ENCODE results near the gene FBXO42.

The FBXO42 gene

GRCh38 chr1:16235347-16235746, 116.9 kb downstream of the FBXO42 start:
- Histone ChIP-seq H2BK5ac (ENCODE audit: low read length) (no peak overlapping the region), H3K56ac (ENCODE audit: low read length) (no peak overlapping the region), H3K4me3 (ENCODE audit: low read length) (no peak overlapping the region), H2AK5ac (ENCODE audit: low read length) (no peak overlapping the region), H2BK120ac (ENCODE audit: low read depth, low read length) (no peak overlapping the region), H3K79me2 (ENCODE audit: control insufficient read depth, insufficient read depth, low read length) (no peaks in the 10 kb centered on the region), H3K36me3 (ENCODE audit: control insufficient read depth, insufficient read depth, low read length) (no peaks in the 10 kb centered on the region), H3K9ac (ENCODE audit: low read length) (no peak overlapping the region), H4K5ac (ENCODE audit: low read length) (no peak overlapping the region), H3K4me2 (ENCODE audit: low read length) (no peak overlapping the region), H3K79me1 (ENCODE audit: low read length) (no peaks in the 10 kb centered on the region), H2BK15ac (replicated peaks; ENCODE audit: low read depth) (no peak overlapping the region), H3K23ac (ENCODE audit: low read length) (no peak overlapping the region), H4K8ac (ENCODE audit: low read depth, low read length) (no peak overlapping the region), H3K18ac (ENCODE audit: low read length) (no peak overlapping the region), H3K4me1 (ENCODE audit: control insufficient read depth, low read depth, low read length) (no peaks in the 10 kb centered on the region), H3K27me3 (ENCODE audit: insufficient read depth, low read length, poor library complexity) (no peaks in the 10 kb centered on the region), H3K4ac (ENCODE audit: low read depth, low read length) (no peak overlapping the region), H3K27ac (ENCODE audit: low read depth, low read length) (no peak overlapping the region)
- WGBS (ENCODE audit: extremely low coverage, insufficient coverage, low lambda C conversion rate): no CpG with 5 or more reads among the region's 2 CpGs
- DNase-seq: no peak

- no peak overlapping the region for H2AK5ac ChIP-seq (ENCODE audit: low read length)
- no peak overlapping the region for H3K18ac ChIP-seq (ENCODE audit: low read length)
- H3K27ac ChIP-seq (ENCODE audit: low read depth, low read length): no peak overlapping the region
- H4K8ac ChIP-seq (ENCODE audit: low read depth, low read length): no peak overlapping the region
- WGBS (ENCODE audit: extremely low coverage, insufficient coverage, low lambda C conversion rate): no CpG with 5 or more reads among the region's 8 CpGs
- H3K79me1 ChIP-seq (ENCODE audit: low read length): no peaks in the 10 kb centered on the region
- no peaks in the 10 kb centered on the region for H3K4me1 ChIP-seq (ENCODE audit: control insufficient read depth, low read depth, low read length)
- no peaks in the 10 kb centered on the region for H3K36me3 ChIP-seq (ENCODE audit: control insufficient read depth, insufficient read depth, low read length)
- no peak for DNase-seq
- no peak overlapping the region for H3K9ac ChIP-seq (ENCODE audit: low read length)
- H3K23ac ChIP-seq (ENCODE audit: low read length): no peak overlapping the region
- no peaks in the 10 kb centered on the region for H3K79me2 ChIP-seq (ENCODE audit: control insufficient read depth, insufficient read depth, low read length)
- no peaks in the 10 kb centered on the region for H3K27me3 ChIP-seq (ENCODE audit: insufficient read depth, low read length, poor library complexity)
- no peak overlapping the region for H3K4me3 ChIP-seq (ENCODE audit: low read length)
- no peak overlapping the region for H2BK15ac ChIP-seq (replicated peaks; ENCODE audit: low read depth)
- no peak overlapping the region for H3K4ac ChIP-seq (ENCODE audit: low read depth, low read length)
- H3K4me2 ChIP-seq (ENCODE audit: low read length): no peak overlapping the region
- no peak overlapping the region for H4K5ac ChIP-seq (ENCODE audit: low read length)
- no peak overlapping the region for H3K56ac ChIP-seq (ENCODE audit: low read length)
- H2BK5ac ChIP-seq (ENCODE audit: low read length): no peak overlapping the region
- H2BK120ac ChIP-seq (ENCODE audit: low read depth, low read length): no peak overlapping the region
Measured at GRCh38 chr1:16233431-16233830, 118.8 kb downstream of the FBXO42 start.

- no peak overlapping the region for H2BK120ac ChIP-seq (ENCODE audit: low read depth, low read length)
- no peak overlapping the region for H3K56ac ChIP-seq (ENCODE audit: low read length)
- no peak for DNase-seq
- H3K4ac ChIP-seq (ENCODE audit: low read depth, low read length): no peak overlapping the region
- H3K27ac ChIP-seq (ENCODE audit: low read depth, low read length): no peak overlapping the region
- no peaks in the 10 kb centered on the region for H3K79me1 ChIP-seq (ENCODE audit: low read length)
- H2AK5ac ChIP-seq (ENCODE audit: low read length): no peak overlapping the region
- H3K23ac ChIP-seq (ENCODE audit: low read length): no peak overlapping the region
- WGBS (ENCODE audit: extremely low coverage, insufficient coverage, low lambda C conversion rate): no CpG with 5 or more reads among the region's 5 CpGs
- peaks cover 10% of the 10 kb centered on the region for H3K27me3 ChIP-seq (ENCODE audit: insufficient read depth, low read length, poor library complexity)
- H2BK15ac ChIP-seq (replicated peaks; ENCODE audit: low read depth): no peak overlapping the region
- H2BK5ac ChIP-seq (ENCODE audit: low read length): no peak overlapping the region
- no peak overlapping the region for H3K4me3 ChIP-seq (ENCODE audit: low read length)
- H4K8ac ChIP-seq (ENCODE audit: low read depth, low read length): no peak overlapping the region
- H3K4me2 ChIP-seq (ENCODE audit: low read length): no peak overlapping the region
- H3K4me1 ChIP-seq (ENCODE audit: control insufficient read depth, low read depth, low read length): no peaks in the 10 kb centered on the region
- no peak overlapping the region for H3K18ac ChIP-seq (ENCODE audit: low read length)
- H3K9ac ChIP-seq (ENCODE audit: low read length): no peak overlapping the region
- no peaks in the 10 kb centered on the region for H3K36me3 ChIP-seq (ENCODE audit: control insufficient read depth, insufficient read depth, low read length)
- H3K79me2 ChIP-seq (ENCODE audit: control insufficient read depth, insufficient read depth, low read length): no peaks in the 10 kb centered on the region
- H4K5ac ChIP-seq (ENCODE audit: low read length): no peak overlapping the region
Measured at GRCh38 chr1:16232316-16232710, 120.0 kb downstream of the FBXO42 start.

- no peak overlapping the region for H4K8ac ChIP-seq (ENCODE audit: low read depth, low read length)
- no peak overlapping the region for H2BK120ac ChIP-seq (ENCODE audit: low read depth, low read length)
- H3K4ac ChIP-seq (ENCODE audit: low read depth, low read length): no peak overlapping the region
- no peak overlapping the region for H4K5ac ChIP-seq (ENCODE audit: low read length)
- no peak overlapping the region for H3K27ac ChIP-seq (ENCODE audit: low read depth, low read length)
- no peak overlapping the region for H3K56ac ChIP-seq (ENCODE audit: low read length)
- no peaks in the 10 kb centered on the region for H3K79me2 ChIP-seq (ENCODE audit: control insufficient read depth, insufficient read depth, low read length)
- H2BK15ac ChIP-seq (replicated peaks; ENCODE audit: low read depth): no peak overlapping the region
- no peak for DNase-seq
- peaks cover 10% of the 10 kb centered on the region for H3K27me3 ChIP-seq (ENCODE audit: insufficient read depth, low read length, poor library complexity)
- no CpG with 5 or more reads among the region's 35 CpGs for WGBS (ENCODE audit: extremely low coverage, insufficient coverage, low lambda C conversion rate)
- no peak overlapping the region for H3K4me2 ChIP-seq (ENCODE audit: low read length)
- H3K9ac ChIP-seq (ENCODE audit: low read length): no peak overlapping the region
- H3K18ac ChIP-seq (ENCODE audit: low read length): no peak overlapping the region
- no peaks in the 10 kb centered on the region for H3K36me3 ChIP-seq (ENCODE audit: control insufficient read depth, insufficient read depth, low read length)
- no peak overlapping the region for H2BK5ac ChIP-seq (ENCODE audit: low read length)
- H3K4me1 ChIP-seq (ENCODE audit: control insufficient read depth, low read depth, low read length): no peaks in the 10 kb centered on the region
- no peak overlapping the region for H3K23ac ChIP-seq (ENCODE audit: low read length)
- H2AK5ac ChIP-seq (ENCODE audit: low read length): no peak overlapping the region
- no peaks in the 10 kb centered on the region for H3K79me1 ChIP-seq (ENCODE audit: low read length)
- H3K4me3 ChIP-seq (ENCODE audit: low read length): no peak overlapping the region
Measured at GRCh38 chr1:16231331-16232315, 120.7 kb downstream of the FBXO42 start.

GRCh38 chr1:16230744-16231143, 121.5 kb downstream of the FBXO42 start:
- Histone ChIP-seq H3K18ac (ENCODE audit: low read length) (no peak overlapping the region), H4K8ac (ENCODE audit: low read depth, low read length) (no peak overlapping the region), H3K4me3 (ENCODE audit: low read length) (no peak overlapping the region), H3K4ac (ENCODE audit: low read depth, low read length) (no peak overlapping the region), H3K79me2 (ENCODE audit: control insufficient read depth, insufficient read depth, low read length) (no peaks in the 10 kb centered on the region), H3K36me3 (ENCODE audit: control insufficient read depth, insufficient read depth, low read length) (no peaks in the 10 kb centered on the region), H2AK5ac (ENCODE audit: low read length) (no peak overlapping the region), H3K23ac (ENCODE audit: low read length) (no peak overlapping the region), H2BK5ac (ENCODE audit: low read length) (no peak overlapping the region), H3K79me1 (ENCODE audit: low read length) (no peaks in the 10 kb centered on the region), H3K27ac (ENCODE audit: low read depth, low read length) (no peak overlapping the region), H3K9ac (ENCODE audit: low read length) (no peak overlapping the region), H4K5ac (ENCODE audit: low read length) (no peak overlapping the region), H2BK15ac (replicated peaks; ENCODE audit: low read depth) (no peak overlapping the region), H2BK120ac (ENCODE audit: low read depth, low read length) (no peak overlapping the region), H3K4me1 (ENCODE audit: control insufficient read depth, low read depth, low read length) (no peaks in the 10 kb centered on the region), H3K56ac (ENCODE audit: low read length) (no peak overlapping the region), H3K4me2 (ENCODE audit: low read length) (no peak overlapping the region), H3K27me3 (ENCODE audit: insufficient read depth, low read length, poor library complexity) (peaks cover 14% of the 10 kb centered on the region)
- DNase-seq: no peak
- WGBS (ENCODE audit: extremely low coverage, insufficient coverage, low lambda C conversion rate): no CpG with 5 or more reads among the region's 13 CpGs

All from mesendoderm (in vitro differentiated cells).